Neural progenitor cell (in vitro differentiated cells): ENCODE data around the gene NSD1. TPM values are rescaled to one million over a fixed set of nuclear protein-coding genes. Genes with fewer than 3 reads are reported as not detected.
"Not testable (repeated sequence)": the region's sequence is repeated elsewhere in the genome, so short reads cannot be mapped to it uniquely, and the experiment has no call there.

Experiments
- DNase-seq: peaks from one replicate; pipeline ENCODE4 v3.0.0-alpha.2; 2016; ENCODE audit warnings: low spot score
- H2AFZ ChIP-seq: fragments of 200-600 bp; sonication (generic); replicated peaks from 2 replicates; pipeline ENCODE4 v1.6.1; 2016; ENCODE audit warnings: antibody characterized with exemption
- H3F3A ChIP-seq: fragments of 200-600 bp; sonication (generic); 2 replicates; pipeline ENCODE4 v1.6.1; 2016; ENCODE audit warnings: antibody characterized with exemption, low read depth
- H3K27ac ChIP-seq: fragments of 200-600 bp; sonication (generic); 2 replicates; pipeline ENCODE4 v1.5.1; 2016; ENCODE audit warnings: mild to moderate bottlenecking
- H3K27me3 ChIP-seq: fragments of 200-600 bp; sonication (generic); 2 replicates; pipeline ENCODE4 v1.6.1; 2016; ENCODE audit warnings: mild to moderate bottlenecking, moderate library complexity
- H3K36me3 ChIP-seq: fragments of 200-600 bp; sonication (generic); 2 replicates; pipeline ENCODE4 v1.5.1; 2016
- H3K4me1 ChIP-seq: fragments of 200-600 bp; sonication (generic); 2 replicates; pipeline ENCODE4 v1.6.1; 2016; ENCODE audit warnings: mixed run types
- H3K4me2 ChIP-seq: fragments of 200-600 bp; sonication (generic); 2 replicates; pipeline ENCODE4 v1.6.1; 2016
- H3K4me3 ChIP-seq: fragments of 200-600 bp; sonication (generic); 2 replicates; pipeline ENCODE4 v1.5.1; 2016
- H3K79me2 ChIP-seq: fragments of 200-600 bp; sonication (generic); 2 replicates; pipeline ENCODE4 v1.6.1; 2016; ENCODE audit warnings: low read depth
- H3K9ac ChIP-seq: fragments of 200-600 bp; sonication (generic); 2 replicates; pipeline ENCODE4 v1.6.1; 2016
- H3K9me3 ChIP-seq: fragments of 200-600 bp; sonication (generic); 2 replicates; pipeline ENCODE4 v1.5.1; 2016; ENCODE audit warnings: low read depth
- H4K20me1 ChIP-seq: fragments of 200-600 bp; sonication (generic); 2 replicates; pipeline ENCODE4 v1.6.1; 2016; ENCODE audit warnings: low read depth
- H3K27ac Mint-ChIP-seq: 3 replicates; pipeline ENCODE4 v1.8.0; 2021; ENCODE audit warnings: mixed read lengths
- H3K27me3 Mint-ChIP-seq: 2 replicates; pipeline ENCODE4 v1.8.0; 2022; ENCODE audit warnings: low read depth, mild to moderate bottlenecking, inconsistent platforms, moderate library complexity, mixed read lengths; ENCODE audit not compliant: insufficient read depth
- H3K36me3 Mint-ChIP-seq: 3 replicates; pipeline ENCODE4 v1.8.0; 2021; ENCODE audit warnings: mixed read lengths
- H3K4me1 Mint-ChIP-seq: 3 replicates; pipeline ENCODE4 v1.8.0; 2021; ENCODE audit warnings: mixed read lengths
- H3K4me3 Mint-ChIP-seq: 3 replicates; pipeline ENCODE4 v1.8.0; 2021; ENCODE audit warnings: mild to moderate bottlenecking, moderate library complexity, mixed read lengths
- H3K9me3 Mint-ChIP-seq: 3 replicates; pipeline ENCODE4 v1.8.0; 2020; ENCODE audit warnings: mixed read lengths
- EZH2 ChIP-seq: fragments of 200-600 bp; sonication (generic); IDR thresholded peaks from 2 replicates; pipeline ENCODE4 v1.6.1; 2017; ENCODE audit warnings: antibody characterized with exemption, mild to moderate bottlenecking, moderate library complexity
- EZH2phosphoT487 ChIP-seq: fragments of 200-600 bp; sonication (generic); IDR thresholded peaks from 2 replicates; pipeline ENCODE4 v1.6.1; 2017; ENCODE audit warnings: antibody characterized with exemption
- total RNA-seq: library from RNA; depleted of rRNA; stranded (reverse); fragments of >200 nt; gene quantifications from 2 replicates; pipeline ENCODE4 v1.2.3, GENCODE V29; 2015; ENCODE audit warnings: low replicate concordance
- TF ChIP-seq, protein P1 (sequence below): fragments of 200-600 bp; sonication (generic); IDR thresholded peaks from 2 replicates; pipeline ENCODE4 v1.5.1; 2017; ENCODE audit warnings: antibody characterized with exemption, mild to moderate bottlenecking

Gene NSD1
- total RNA-seq, 1 donor from 2014 or later: 114 TPM

DNA sequence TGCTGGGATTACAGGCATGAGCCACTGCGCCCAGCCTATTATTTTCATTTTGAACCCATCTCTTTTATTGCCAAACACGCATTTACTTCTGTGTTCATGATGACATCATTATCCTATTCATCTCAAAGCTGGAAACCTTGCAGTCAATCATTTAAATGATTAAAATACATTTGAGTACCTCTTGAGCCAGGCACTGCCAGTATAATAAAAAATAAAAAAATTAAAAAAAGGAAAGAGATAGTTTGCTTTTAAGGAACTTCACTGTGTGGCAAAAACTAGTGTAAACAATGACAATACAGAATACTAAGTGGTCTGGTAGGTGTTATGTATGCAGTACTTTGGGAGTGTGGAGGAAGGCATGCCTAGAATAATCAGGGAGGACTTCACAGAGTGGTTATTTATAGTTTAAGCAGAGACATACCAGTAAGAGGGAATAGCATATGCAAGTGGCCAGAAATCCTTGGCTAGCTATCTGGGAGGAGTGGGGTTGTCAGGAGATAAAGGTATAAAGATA is 8.6 kb downstream of the NSD1 start:
- H4K20me1 ChIP-seq: peaks cover 97% of the 10 kb centered on the region
- H3K4me3 ChIP-seq: no peak overlapping the region
- H3F3A ChIP-seq: peaks cover 30% of the 10 kb centered on the region
- peaks cover 100% of the 10 kb centered on the region for H3K79me2 ChIP-seq
- no peak overlapping the region for H2AFZ ChIP-seq
- Mint-ChIP-seq H3K9me3 (no peaks in the 10 kb centered on the region), H3K27ac (no peak overlapping the region), H3K36me3 (peaks cover 37% of the 10 kb centered on the region), H3K27me3 (no peaks in the 10 kb centered on the region), H3K4me1 (peaks cover 3% of the 10 kb centered on the region), H3K4me3 (no peak overlapping the region)
- H3K9me3 ChIP-seq: no peaks in the 10 kb centered on the region
- H3K27ac ChIP-seq: no peak overlapping the region
- DNase-seq: no peak
- no peak overlapping the region for H3K9ac ChIP-seq
- TF ChIP-seq EZH2: no peak
- TF ChIP-seq EZH2phosphoT487: no peak
- TF ChIP-seq, protein P1, sequence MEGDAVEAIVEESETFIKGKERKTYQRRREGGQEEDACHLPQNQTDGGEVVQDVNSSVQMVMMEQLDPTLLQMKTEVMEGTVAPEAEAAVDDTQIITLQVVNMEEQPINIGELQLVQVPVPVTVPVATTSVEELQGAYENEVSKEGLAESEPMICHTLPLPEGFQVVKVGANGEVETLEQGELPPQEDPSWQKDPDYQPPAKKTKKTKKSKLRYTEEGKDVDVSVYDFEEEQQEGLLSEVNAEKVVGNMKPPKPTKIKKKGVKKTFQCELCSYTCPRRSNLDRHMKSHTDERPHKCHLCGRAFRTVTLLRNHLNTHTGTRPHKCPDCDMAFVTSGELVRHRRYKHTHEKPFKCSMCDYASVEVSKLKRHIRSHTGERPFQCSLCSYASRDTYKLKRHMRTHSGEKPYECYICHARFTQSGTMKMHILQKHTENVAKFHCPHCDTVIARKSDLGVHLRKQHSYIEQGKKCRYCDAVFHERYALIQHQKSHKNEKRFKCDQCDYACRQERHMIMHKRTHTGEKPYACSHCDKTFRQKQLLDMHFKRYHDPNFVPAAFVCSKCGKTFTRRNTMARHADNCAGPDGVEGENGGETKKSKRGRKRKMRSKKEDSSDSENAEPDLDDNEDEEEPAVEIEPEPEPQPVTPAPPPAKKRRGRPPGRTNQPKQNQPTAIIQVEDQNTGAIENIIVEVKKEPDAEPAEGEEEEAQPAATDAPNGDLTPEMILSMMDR: no peak
- no peaks in the 10 kb centered on the region for H3K27me3 ChIP-seq
- H3K4me2 ChIP-seq: no peak overlapping the region
- H3K36me3 ChIP-seq: peaks cover 22% of the 10 kb centered on the region
- H3K4me1 ChIP-seq: peaks cover 3% of the 10 kb centered on the region

DNA sequence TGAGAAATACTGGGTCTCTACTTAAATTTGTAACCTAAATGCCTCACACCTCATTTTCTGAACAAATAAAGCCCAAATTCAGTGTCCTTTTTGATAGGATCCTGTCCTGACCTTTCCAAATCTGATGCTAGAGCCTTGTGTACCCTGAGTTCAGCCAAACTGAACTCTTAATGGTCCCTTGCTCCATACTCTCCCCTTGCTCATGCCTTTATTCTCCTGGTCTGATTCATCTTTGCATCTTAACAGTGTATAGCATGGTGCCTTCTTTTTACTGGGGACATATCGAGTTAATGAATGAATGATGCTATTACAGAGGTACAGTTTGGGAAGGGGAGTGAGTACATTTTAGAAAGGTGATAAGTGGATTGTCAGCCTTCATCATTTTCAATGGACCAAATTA is 9.2 kb downstream of the NSD1 start:
- H3K36me3 Mint-ChIP-seq: peaks cover 37% of the 10 kb centered on the region
- Histone ChIP-seq H3K4me2 (no peak overlapping the region), H3K4me3 (no peak overlapping the region), H3K36me3 (peaks cover 16% of the 10 kb centered on the region), H3F3A (peaks cover 33% of the 10 kb centered on the region), H3K9ac (no peak overlapping the region), H3K4me1 (no peaks in the 10 kb centered on the region), H2AFZ (no peak overlapping the region), H3K27me3 (no peaks in the 10 kb centered on the region), H3K9me3 (no peaks in the 10 kb centered on the region), H3K27ac (no peak overlapping the region), H3K79me2 (peaks cover 100% of the 10 kb centered on the region), H4K20me1 (peaks cover 97% of the 10 kb centered on the region)
- DNase-seq: no peak
- H3K4me1 Mint-ChIP-seq: no peaks in the 10 kb centered on the region
- TF ChIP-seq, protein P1: no peak
- TF ChIP-seq EZH2 (no peak), EZH2phosphoT487 (no peak)
- H3K27me3 Mint-ChIP-seq: no peaks in the 10 kb centered on the region
- no peak overlapping the region for H3K27ac Mint-ChIP-seq
- no peaks in the 10 kb centered on the region for H3K9me3 Mint-ChIP-seq
- no peak overlapping the region for H3K4me3 Mint-ChIP-seq

DNA sequence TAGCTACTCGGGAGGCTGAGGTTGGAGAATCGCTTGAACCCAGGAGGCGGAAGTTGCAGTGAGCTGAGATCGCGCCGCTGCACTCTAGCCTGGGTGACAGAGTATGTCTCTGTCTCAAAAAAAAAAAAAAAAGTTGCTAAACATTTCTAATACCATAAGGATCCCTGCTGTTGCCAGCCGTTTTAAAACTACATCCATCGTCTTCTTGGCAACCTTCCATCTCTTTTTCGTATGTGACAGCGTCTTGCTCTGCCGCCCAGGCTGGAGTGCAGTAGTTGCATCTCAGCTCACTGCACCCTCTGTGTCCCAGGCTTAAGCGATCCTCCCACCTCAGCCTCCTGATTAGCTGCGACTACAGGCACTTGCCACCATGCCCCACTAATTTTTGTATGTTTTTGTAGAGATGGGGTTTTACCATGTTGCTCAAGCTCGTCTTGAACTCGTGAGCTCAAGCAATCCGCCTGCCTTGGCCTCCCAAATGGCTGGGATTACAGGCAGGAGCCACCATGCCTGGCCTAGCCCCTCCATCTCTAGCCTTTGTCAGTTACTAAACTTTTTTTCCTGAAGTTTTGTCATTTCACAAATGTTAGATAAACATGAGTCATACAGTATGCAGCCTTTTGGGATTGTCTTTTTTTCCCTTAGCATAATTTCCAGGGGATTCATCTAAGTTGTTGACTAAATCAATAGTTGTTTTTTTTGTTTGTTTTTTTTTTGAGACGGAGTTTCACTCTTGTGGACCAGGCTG is 13.5 kb downstream of the NSD1 start:
- no peak overlapping the region for H3K27ac Mint-ChIP-seq
- no peak overlapping the region for H3K4me3 Mint-ChIP-seq

DNA sequence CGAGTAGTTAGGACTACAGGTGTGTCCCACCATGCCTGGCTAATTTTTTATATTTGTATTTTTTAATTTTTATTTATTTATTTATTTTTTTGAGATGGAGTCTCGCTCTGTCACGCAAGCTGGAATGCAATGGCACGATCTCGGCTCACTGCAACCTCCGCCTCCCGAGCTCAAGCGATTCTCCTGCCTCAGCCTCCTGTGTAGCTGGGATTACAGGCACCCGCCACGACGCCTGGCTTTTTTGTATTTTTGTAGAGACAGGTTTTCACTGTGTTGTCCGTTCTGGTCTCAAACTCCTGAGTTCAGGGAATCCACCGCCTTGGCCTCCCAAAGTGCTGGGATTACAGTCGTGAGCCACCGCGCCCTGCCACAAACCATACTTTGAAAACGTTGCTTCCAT is 16.5 kb downstream of the NSD1 start:
- not testable (repeated sequence) for H3F3A ChIP-seq, H3K4me2 ChIP-seq, DNase-seq

More for the DNA sequence above, 13.5 kb downstream of the NSD1 start:
- no peaks in the 10 kb centered on the region for H3K9me3 ChIP-seq
- peaks cover 24% of the 10 kb centered on the region for H3K36me3 Mint-ChIP-seq
- H3K9me3 Mint-ChIP-seq: no peaks in the 10 kb centered on the region
- H3F3A ChIP-seq: peaks cover 20% of the 10 kb centered on the region
- H3K27me3 Mint-ChIP-seq: no peaks in the 10 kb centered on the region
- no peak overlapping the region for H2AFZ ChIP-seq
- no peaks in the 10 kb centered on the region for H3K27me3 ChIP-seq
- no peaks in the 10 kb centered on the region for H3K4me1 Mint-ChIP-seq
- no peak for DNase-seq
- peaks cover 22% of the 10 kb centered on the region for H3K36me3 ChIP-seq
- no peak overlapping the region for H3K4me2 ChIP-seq
- no peak overlapping the region for H3K27ac ChIP-seq
- H3K4me1 ChIP-seq: no peaks in the 10 kb centered on the region
- peaks cover 100% of the 10 kb centered on the region for H3K79me2 ChIP-seq
- H3K9ac ChIP-seq: no peak overlapping the region
- no peak overlapping the region for H3K4me3 ChIP-seq
- TF ChIP-seq, protein P1: no peak
- no peak for TF ChIP-seq EZH2
- TF ChIP-seq EZH2phosphoT487: no peak
- peaks cover 93% of the 10 kb centered on the region for H4K20me1 ChIP-seq

More for the DNA sequence above, 16.5 kb downstream of the NSD1 start:
- H2AFZ ChIP-seq, H3K9me3 ChIP-seq, H3K4me1 ChIP-seq, H3K9ac ChIP-seq, H3K27me3 Mint-ChIP-seq, H3K4me3 ChIP-seq, H3K9me3 Mint-ChIP-seq, H3K27ac ChIP-seq, H3K27me3 ChIP-seq, H3K4me1 Mint-ChIP-seq, H3K27ac Mint-ChIP-seq, H3K36me3 Mint-ChIP-seq: not testable (repeated sequence)
- Histone ChIP-seq H4K20me1 (peaks cover 92% of the 10 kb centered on the region), H3K36me3 (peaks cover 15% of the 10 kb centered on the region), H3K79me2 (peaks cover 100% of the 10 kb centered on the region)
- H3K4me3 Mint-ChIP-seq: peak overlapping the region; percentile 46
